Germinal center (tissue), 1 donor: ENCODE measurements around the gene MTHFD1L.
"Not testable (repeated sequence)": the region's sequence is repeated elsewhere in the genome, so short reads cannot be mapped to it uniquely, and the experiment has no call there.

Experiments
- DNase-seq: peaks from one replicate; pipeline ENCODE4 v3.0.0; 2012; ENCODE audit warnings: mixed read lengths, low spot score

The MTHFD1L gene

DNA sequence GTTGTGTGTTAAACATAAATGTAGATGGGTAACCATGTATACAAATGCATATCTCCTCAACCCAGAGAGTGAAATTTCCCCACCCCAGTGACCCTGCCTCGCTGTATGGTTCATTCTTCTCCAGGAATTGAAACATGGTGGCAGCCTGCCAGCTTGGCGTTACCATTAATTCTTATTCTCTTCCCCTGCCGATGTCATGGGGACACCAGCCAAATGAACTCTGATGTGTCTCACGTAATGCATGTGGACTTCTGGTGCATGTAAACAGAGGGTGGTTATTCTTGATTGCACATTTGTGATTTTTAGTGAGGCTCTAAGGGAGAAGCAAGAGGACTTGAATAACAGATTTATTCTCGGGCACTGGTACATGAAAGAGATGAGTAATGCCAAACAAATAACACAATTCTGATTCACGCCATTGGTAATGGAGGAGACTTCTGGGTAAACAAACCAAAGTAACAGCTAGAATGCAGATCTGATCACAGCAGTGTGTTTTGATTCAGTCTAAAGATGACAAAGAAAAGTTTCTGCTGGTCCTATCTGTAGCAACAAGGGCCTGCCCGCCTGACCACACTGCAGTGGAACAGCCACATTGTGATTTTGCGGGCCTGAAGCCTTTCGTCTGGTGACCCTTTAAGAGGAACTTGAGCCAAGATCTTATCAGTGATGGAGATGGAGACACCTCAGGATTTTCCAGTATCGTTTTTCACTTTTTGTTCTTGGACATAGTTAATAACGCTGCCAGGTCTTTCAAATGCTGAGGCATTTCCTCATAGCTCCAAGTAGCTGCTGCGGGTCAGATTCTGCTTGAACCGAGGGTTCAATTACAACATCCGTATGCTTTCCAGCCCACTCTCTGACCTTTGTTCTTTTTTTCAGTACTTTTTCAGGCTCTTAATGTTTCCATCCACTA lies 202.4 kb downstream of the MTHFD1L start:
- no peak for DNase-seq

- DNase-seq, result no peak
Observed at GRCh38 chr6:151068761-151069312, 203.3 kb downstream of the MTHFD1L start.

DNA sequence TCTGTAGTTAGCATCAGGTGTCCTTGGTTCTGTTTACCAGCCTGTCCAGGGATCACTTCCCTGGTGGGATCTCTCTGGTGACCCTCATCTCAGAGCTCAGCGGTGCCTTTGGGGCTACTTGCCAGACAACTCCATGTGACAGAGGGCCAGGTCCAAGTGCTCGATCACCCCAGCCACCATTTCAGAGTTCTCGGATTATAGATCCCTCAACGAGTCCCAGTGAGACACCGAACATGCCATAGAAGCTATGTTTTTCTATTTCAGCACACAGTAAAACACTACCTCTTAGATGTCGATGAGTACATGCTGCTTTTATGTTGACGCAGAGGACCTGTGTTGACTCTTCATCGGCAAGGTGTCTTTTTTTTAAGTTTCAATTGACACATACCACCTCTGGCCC lies 204.1 kb downstream of the MTHFD1L start:
- DNase-seq, result no peak

DNA sequence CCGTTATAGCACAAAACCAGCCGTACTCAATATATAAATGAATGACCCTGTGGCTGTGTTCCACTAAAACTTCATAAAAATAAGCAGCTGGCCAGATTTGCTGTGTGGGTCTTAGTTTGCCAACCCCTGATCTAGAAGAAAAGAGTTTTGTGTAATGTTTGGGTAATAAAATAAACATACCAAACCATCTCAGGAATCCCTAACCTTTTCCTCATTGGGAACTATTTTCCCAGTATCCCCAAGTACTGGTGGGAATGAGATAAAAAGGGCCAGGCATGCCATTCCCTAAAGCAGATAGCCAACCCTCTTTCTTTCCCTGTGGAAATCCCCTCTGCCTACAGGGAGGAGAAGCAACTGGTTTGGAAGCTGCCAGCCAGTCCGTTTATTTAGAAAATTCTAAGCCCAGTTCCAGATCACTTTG lies 205.1 kb downstream of the MTHFD1L start:
- DNase-seq, result no peak

DNA sequence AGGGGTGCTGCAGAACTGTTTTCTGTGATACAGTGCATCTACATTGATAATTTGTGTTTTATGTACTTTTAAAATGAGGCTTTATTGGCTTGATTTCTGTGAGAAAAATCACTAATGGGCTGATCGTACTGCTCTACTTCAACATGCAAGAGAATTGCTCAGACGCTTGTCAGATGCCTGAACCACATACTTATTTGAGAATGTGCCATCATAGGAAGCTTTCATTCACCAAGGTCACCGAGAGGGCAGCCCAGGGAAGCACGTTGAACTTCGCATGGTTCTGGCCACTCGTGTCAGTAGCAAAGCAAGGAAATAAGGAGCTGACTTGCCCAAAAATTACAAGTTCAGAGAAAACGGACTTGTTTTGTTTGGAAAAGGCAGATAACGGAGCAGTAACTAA lies 205.8 kb downstream of the MTHFD1L start:
- no peak for DNase-seq

DNA sequence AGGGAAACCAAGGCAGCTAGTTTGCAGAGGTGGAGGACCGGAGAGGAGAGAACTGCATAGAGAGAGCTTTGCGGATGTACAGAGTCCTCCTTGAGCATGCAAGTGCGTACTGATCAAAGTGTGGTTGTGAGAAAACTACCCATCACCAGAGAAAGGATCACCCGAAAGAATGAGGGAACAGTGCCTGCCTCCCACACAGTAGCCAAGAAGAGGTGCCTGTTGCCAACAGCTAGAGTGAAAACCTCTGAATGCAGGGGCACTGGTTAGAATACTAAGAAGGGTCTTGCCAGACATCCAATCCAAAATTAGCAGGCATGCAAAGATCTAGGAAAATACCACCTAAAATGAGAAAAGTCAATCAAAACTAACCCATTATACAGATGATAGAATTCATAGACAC lies 207.6 kb downstream of the MTHFD1L start:
- DNase-seq, result no peak

DNA sequence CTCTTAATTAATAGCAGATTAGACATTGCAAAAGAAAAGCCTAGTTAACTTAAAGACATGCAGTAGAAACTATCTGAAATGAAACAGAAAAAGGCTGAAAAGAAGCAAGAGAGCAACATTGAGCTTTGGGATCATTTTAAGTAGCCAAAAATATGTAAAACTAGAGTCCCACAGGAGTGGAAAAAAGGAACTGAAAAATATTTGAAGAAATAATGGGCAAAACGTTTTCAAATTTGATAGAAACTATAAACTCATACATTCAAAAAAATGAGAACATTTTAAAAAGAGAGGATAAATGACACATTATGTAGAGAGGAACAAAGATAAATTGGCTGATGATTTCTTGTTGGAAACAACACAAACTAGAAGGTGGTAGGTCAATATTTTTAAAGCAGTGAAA lies 208.2 kb downstream of the MTHFD1L start:
- DNase-seq, result no peak

DNA sequence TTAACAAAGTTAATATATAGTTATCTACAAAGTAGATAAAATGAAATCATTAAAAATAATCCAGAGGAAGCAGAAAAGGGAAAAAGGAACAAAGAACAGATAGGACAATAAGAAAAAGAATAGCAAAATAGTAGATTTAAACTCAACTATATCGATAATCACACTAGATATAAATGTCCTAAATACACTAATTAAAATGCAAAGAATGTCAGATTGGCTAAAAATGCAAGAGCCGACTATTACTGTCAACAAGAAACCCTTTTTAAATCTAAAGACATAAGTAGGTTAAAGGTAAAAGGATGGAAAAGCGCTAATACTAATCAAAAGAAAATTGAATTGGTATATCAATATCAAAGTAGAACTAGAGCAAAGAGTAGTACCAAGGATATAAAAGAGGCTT lies 209.5 kb downstream of the MTHFD1L start:
- no peak for DNase-seq

- DNase-seq, result no peak
Observed at GRCh38 chr6:151075527-151075926, 210.0 kb downstream of the MTHFD1L start.

- DNase-seq, result no peak
Observed at GRCh38 chr6:151075930-151076555, 210.5 kb downstream of the MTHFD1L start.

DNA sequence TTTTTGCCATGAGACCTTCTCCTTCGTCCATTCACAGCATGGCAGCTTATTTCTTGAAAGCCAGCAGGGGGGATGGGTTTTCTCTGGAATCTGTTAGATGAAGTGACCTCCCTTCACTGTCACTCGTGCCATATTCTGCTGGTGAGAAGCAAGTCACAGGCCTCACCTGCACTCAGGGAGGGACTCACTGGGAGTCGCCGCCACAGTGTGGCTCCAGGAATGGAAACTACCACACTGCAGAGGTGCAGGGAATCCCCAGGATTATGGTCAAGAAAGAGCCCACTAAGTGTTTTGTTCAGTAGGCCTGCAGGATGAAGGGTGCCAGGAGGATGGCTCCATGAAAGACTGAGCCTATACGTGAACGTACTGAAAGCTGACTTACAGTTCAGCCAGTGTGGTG lies 213.2 kb downstream of the MTHFD1L start:
- no peak for DNase-seq

GRCh38 chr6:151081656-151082055 lies 216.2 kb downstream of the MTHFD1L start:
- no peak for DNase-seq

- no peak for DNase-seq
Observed at GRCh38 chr6:151082079-151082478, 216.6 kb downstream of the MTHFD1L start.

- no peak for DNase-seq
Observed at GRCh38 chr6:151084275-151084674, 218.8 kb downstream of the MTHFD1L start.

DNA sequence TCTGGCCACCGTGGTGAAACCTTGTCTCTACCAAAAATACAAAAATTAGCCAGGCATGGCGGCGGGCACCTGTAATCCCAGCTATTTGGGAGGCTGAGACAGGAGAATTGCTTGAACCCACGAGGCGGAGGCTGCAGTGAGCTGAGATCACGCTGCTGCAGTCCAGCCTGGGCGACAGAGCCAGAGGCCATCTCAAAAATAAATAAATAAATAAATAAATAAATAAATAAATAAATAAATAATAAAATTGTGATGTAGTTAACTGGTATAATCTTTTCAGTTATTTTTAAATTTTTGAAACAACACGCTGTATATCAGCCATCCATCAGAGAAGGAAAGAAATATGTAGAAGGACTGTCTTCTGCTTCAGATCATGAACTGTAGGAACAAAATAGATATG lies 221.6 kb downstream of the MTHFD1L start:
- not testable (repeated sequence) for DNase-seq

DNA sequence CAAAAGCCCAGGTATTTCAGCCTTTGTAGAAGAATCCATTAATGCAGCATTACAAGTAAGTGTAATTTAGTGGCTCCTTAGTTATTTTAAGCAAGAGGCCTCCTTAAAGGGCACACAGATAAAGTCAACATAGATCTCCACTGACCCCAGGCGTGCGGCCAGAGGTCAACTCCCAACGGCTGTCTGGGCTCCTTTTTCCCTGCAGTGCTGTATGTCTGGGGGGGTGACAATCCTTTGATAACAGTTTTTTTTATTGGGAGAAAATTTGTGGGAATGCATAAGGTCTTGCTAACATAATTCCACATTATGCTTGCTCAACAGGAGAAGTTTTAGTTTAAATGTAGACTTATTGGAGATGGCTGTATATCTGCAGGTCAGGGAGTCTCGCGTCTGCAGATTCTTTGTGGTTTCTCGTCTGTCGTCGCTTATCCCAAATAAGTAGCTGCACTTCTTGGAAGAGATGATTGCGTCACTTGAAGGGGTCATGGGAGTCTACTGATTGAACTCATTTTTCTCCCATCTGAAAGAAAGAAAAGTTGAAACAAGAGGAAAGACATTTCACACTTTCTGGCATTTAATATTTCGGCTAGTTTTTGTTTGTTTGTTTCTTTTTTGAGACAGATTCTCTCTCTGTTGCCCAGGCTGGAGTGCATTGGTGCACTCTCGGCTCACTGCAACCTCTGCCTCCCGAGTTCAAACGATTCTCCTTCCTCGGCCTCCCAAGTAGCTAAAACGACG lies 222.5 kb downstream of the MTHFD1L start:
- DNase-seq, result no peak

DNA sequence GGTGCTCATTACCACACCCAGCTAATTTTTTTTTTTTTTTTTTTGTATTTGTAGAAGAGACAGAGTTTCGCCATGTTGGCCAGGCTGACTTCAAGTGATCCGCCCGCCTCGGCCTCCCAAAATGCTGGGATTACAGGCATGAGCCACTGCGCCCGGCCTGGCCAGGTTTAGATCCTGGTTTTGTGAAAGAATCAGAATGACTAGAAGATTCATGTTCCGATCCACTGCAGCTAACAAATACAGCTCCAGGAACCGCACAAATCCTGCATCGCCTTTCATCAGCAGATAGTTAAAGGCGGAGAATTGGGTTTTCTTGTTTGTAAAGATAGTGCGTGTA lies 223.1 kb downstream of the MTHFD1L start:
- no peak for DNase-seq

GRCh38 chr6:151088963-151089362 lies 223.5 kb downstream of the MTHFD1L start:
- no peak for DNase-seq

GRCh38 chr6:151089978-151090377 lies 224.5 kb downstream of the MTHFD1L start:
- DNase-seq, result no peak

DNA sequence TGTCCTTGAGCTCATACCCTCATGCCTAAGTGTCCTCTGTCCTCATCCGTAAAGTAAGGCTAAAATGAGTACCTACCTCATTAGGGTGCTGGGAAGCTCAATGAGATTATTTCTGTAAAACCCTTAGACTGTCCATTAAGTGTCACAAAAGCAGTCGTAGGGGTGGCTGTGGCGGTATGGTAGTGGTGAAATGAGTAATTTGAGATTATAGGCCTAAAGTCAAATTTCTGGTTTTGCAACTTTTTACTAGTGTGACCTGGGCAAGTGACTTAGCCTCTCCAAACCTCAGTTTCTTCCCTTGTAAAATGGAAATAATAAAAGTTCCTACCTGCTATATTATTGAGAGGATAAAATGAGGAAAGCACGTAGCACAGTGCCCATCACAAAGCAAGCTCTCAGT lies 226.1 kb downstream of the MTHFD1L start:
- DNase-seq, result no peak

GRCh38 chr6:151092591-151092990 lies 227.1 kb downstream of the MTHFD1L start:
- no peak for DNase-seq

- DNase-seq, result no peak
Observed at GRCh38 chr6:151093706-151094105, 228.2 kb downstream of the MTHFD1L start.
